HepG2 (cell line): ENCODE measurements around the gene PLEKHG2. TPM values are rescaled to one million over a fixed set of nuclear protein-coding genes. Genes with fewer than 3 reads are reported as not detected.

Experiments
- ATF7 ChIP-seq, 2 experiments: fragments of 450-650 bp in 1 of 2; sonication (generic) in 1 of 2; formaldehyde crosslinking in 1 of 2; IDR thresholded peaks; 2 replicates each; pipeline versions ENCODE4 v1.4.0 to v1.6.1; 2016 to 2020; ENCODE audit warnings: antibody characterized with exemption in 1 of 2, mild to moderate bottlenecking in 1 of 2, missing genetic modification reagents in 1 of 2
- CC2D1A ChIP-seq: sonication (generic); formaldehyde crosslinking; IDR thresholded peaks from 2 replicates; pipeline ENCODE4 v1.8.1; 2023; ENCODE audit warnings: mild to moderate bottlenecking, missing genetic modification reagents
- CCAR2 ChIP-seq: fragments of 200-400 bp; formaldehyde crosslinking; optimal IDR thresholded peaks from 2 replicates; pipeline ENCODE3; 2018; ENCODE audit warnings: low read depth, mild to moderate bottlenecking, low read length, moderate library complexity
- GATAD1 ChIP-seq: IDR thresholded peaks from 2 replicates; pipeline ENCODE4 v1.6.1; 2016; ENCODE audit warnings: missing genetic modification reagents, missing compliant biosample characterization
- IKZF1 ChIP-seq: fragments of 450-650 bp; IDR thresholded peaks from 2 replicates; pipeline ENCODE4 v1.7.1; 2016
- LBX2 ChIP-seq: sonication (generic); formaldehyde crosslinking; IDR thresholded peaks from 2 replicates; pipeline ENCODE4 v1.5.0; 2020; ENCODE audit warnings: missing genetic modification reagents, mild to moderate bottlenecking, borderline replicate concordance
- PAF1 ChIP-seq: IDR thresholded peaks from 2 replicates; pipeline ENCODE4 v1.6.1; 2016; ENCODE audit warnings: missing genetic modification reagents, missing compliant biosample characterization
- PCBP2 ChIP-seq: fragments of 200-400 bp; formaldehyde crosslinking; optimal IDR thresholded peaks from 2 replicates; pipeline ENCODE3; 2018; ENCODE audit warnings: low read length, low read depth; ENCODE audit not compliant: poor library complexity, severe bottlenecking
- SMAD9 ChIP-seq: sonication (generic); formaldehyde crosslinking; IDR thresholded peaks from 2 replicates; pipeline ENCODE4 v1.5.1; 2020; ENCODE audit warnings: mild to moderate bottlenecking, missing genetic modification reagents
- ZFP36L1 ChIP-seq: sonication (generic); formaldehyde crosslinking; IDR thresholded peaks from 2 replicates; pipeline ENCODE4 v1.8.0; 2022; ENCODE audit warnings: mild to moderate bottlenecking, missing genetic modification reagents, moderate library complexity
- ZFP90 ChIP-seq: sonication (generic); formaldehyde crosslinking; IDR thresholded peaks from 2 replicates; pipeline ENCODE4 v1.8.0; 2022; ENCODE audit warnings: missing genetic modification reagents, mild to moderate bottlenecking, inconsistent platforms, borderline replicate concordance
- ZNF3 ChIP-seq: IDR thresholded peaks from 2 replicates; pipeline ENCODE4 v1.7.0; 2017; ENCODE audit warnings: inconsistent platforms
- ZNF354B ChIP-seq: sonication (generic); formaldehyde crosslinking; IDR thresholded peaks from 2 replicates; pipeline ENCODE4 v1.8.0; 2022; ENCODE audit warnings: mild to moderate bottlenecking, missing genetic modification reagents
- ZNF567 ChIP-seq: sonication (generic); formaldehyde crosslinking; IDR thresholded peaks from 2 replicates; pipeline ENCODE4 v1.8.1; 2023; ENCODE audit warnings: mild to moderate bottlenecking, missing genetic modification reagents, borderline replicate concordance
- ZNF749 ChIP-seq: sonication (generic); formaldehyde crosslinking; IDR thresholded peaks from 2 replicates; pipeline ENCODE4 v1.8.0; 2022; ENCODE audit warnings: mild to moderate bottlenecking, missing genetic modification reagents, moderate library complexity, borderline replicate concordance
- ZNF773 ChIP-seq: sonication (generic); formaldehyde crosslinking; IDR thresholded peaks from 2 replicates; pipeline ENCODE4 v1.4.0; 2020; ENCODE audit warnings: missing genetic modification reagents, borderline replicate concordance
- ZNF781 ChIP-seq: sonication (generic); formaldehyde crosslinking; IDR thresholded peaks from 2 replicates; pipeline ENCODE4 v1.5.1; 2020; ENCODE audit warnings: borderline replicate concordance, mild to moderate bottlenecking, missing genetic modification reagents; ENCODE audit errors: not compliant biosample characterization
- polyA plus RNA-seq, 8 experiments: library from polyadenylated mRNA; depleted of rRNA in 3 of 8; stranded (reverse) in 7 of 8; unstranded in 1 of 8; fragments of >200 nt; fragmentation: Illumina TruSeq in 4 of 8; extraction: Trizol in 4 of 8; gene quantifications; 2 replicates each; pipeline versions ENCODE4 v1.2.1 to v1.2.3, GENCODE V29; 2011 to 2016; ENCODE audit warnings: low read depth in 4 of 8, missing spikeins in 1 of 8, mixed read lengths in 1 of 8; ENCODE audit not compliant: insufficient read depth in 1 of 8
- total RNA-seq, 5 experiments: library from RNA; depleted of rRNA; stranded (reverse); fragments of >200 nt; fragmentation: Illumina TruSeq; extraction: Trizol; gene quantifications; 2 replicates each; pipeline ENCODE4 v1.2.3, GENCODE V29; 2016; ENCODE audit warnings: low read depth in 1 of 5
- TF ChIP-seq, protein P1 (sequence below): sonication (generic); formaldehyde crosslinking; IDR thresholded peaks from 2 replicates; pipeline ENCODE4 v1.5.1; 2020; ENCODE audit warnings: missing genetic modification reagents, mild to moderate bottlenecking, borderline replicate concordance
- TF ChIP-seq, protein P2 (sequence below): sonication (generic); formaldehyde crosslinking; IDR thresholded peaks from 2 replicates; pipeline ENCODE4 v1.4.0; 2020; ENCODE audit warnings: low read depth, mild to moderate bottlenecking, missing genetic modification reagents
- TF ChIP-seq, protein P3 (sequence below), 2 experiments: sonication (generic) in 1 of 2; formaldehyde crosslinking in 1 of 2; IDR thresholded peaks; 2 replicates each; pipeline versions ENCODE4 v1.4.0 to v1.6.1; 2016 to 2020; ENCODE audit warnings: borderline replicate concordance in 1 of 2, low read depth in 1 of 2, mild to moderate bottlenecking in 1 of 2, missing genetic modification reagents in 1 of 2

PLEKHG2 gene
- total and polyA plus RNA-seq, 2 of the 13 experiments (the other 11 are each of a cell fraction or from before 2014, with no cell fraction given), result 3.6 to 6.8 TPM

GRCh38 chr19:39413911-39414608 lies 1.6 kb downstream of the PLEKHG2 start (continued):
- no peak for TF ChIP-seq ZFP90
- TF ChIP-seq, protein P1, sequence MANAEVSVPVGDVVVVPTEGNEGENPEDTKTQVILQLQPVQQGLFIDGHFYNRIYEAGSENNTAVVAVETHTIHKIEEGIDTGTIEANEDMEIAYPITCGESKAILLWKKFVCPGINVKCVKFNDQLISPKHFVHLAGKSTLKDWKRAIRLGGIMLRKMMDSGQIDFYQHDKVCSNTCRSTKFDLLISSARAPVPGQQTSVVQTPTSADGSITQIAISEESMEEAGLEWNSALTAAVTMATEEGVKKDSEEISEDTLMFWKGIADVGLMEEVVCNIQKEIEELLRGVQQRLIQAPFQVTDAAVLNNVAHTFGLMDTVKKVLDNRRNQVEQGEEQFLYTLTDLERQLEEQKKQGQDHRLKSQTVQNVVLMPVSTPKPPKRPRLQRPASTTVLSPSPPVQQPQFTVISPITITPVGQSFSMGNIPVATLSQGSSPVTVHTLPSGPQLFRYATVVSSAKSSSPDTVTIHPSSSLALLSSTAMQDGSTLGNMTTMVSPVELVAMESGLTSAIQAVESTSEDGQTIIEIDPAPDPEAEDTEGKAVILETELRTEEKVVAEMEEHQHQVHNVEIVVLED (CRISPR knock-in tag), result no peak
- TF ChIP-seq ATF7 (IDR thresholded peaks at IDR 0.05), result no peak
- TF ChIP-seq ATF7 (CRISPR knock-in tag; IDR thresholded peaks at IDR 0.05), result no peak
- no peak for TF ChIP-seq IKZF1
- no peak for TF ChIP-seq GATAD1 (CRISPR knock-in tag)
- no peak for TF ChIP-seq CCAR2
- TF ChIP-seq, protein P2, sequence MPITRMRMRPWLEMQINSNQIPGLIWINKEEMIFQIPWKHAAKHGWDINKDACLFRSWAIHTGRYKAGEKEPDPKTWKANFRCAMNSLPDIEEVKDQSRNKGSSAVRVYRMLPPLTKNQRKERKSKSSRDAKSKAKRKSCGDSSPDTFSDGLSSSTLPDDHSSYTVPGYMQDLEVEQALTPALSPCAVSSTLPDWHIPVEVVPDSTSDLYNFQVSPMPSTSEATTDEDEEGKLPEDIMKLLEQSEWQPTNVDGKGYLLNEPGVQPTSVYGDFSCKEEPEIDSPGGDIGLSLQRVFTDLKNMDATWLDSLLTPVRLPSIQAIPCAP (CRISPR knock-in tag), result no peak
- no peak for TF ChIP-seq LBX2
- TF ChIP-seq, protein P3, sequence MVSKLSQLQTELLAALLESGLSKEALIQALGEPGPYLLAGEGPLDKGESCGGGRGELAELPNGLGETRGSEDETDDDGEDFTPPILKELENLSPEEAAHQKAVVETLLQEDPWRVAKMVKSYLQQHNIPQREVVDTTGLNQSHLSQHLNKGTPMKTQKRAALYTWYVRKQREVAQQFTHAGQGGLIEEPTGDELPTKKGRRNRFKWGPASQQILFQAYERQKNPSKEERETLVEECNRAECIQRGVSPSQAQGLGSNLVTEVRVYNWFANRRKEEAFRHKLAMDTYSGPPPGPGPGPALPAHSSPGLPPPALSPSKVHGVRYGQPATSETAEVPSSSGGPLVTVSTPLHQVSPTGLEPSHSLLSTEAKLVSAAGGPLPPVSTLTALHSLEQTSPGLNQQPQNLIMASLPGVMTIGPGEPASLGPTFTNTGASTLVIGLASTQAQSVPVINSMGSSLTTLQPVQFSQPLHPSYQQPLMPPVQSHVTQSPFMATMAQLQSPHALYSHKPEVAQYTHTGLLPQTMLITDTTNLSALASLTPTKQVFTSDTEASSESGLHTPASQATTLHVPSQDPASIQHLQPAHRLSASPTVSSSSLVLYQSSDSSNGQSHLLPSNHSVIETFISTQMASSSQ (IDR thresholded peaks at IDR 0.05; ENCODE audit: low read depth), result no peak
- TF ChIP-seq, protein P3 (CRISPR knock-in tag; IDR thresholded peaks at IDR 0.05; ENCODE audit: borderline replicate concordance), result no peak
- no peak for TF ChIP-seq ZNF773
- TF ChIP-seq SMAD9 (CRISPR knock-in tag), result no peak
- no peak for TF ChIP-seq ZFP36L1 (CRISPR knock-in tag)
- no peak for TF ChIP-seq ZNF354B (CRISPR knock-in tag)
- no peak for TF ChIP-seq ZNF749
- TF ChIP-seq PAF1 (CRISPR knock-in tag), result no peak
- no peak for TF ChIP-seq CC2D1A
- TF ChIP-seq ZNF567 (CRISPR knock-in tag), result 0 out of 2 replicates have a peak, but pooled peaks have one; percentile 75
- no peak for TF ChIP-seq ZNF781 (CRISPR knock-in tag)
- TF ChIP-seq PCBP2, result no peak
- TF ChIP-seq ZNF3 (CRISPR knock-in tag), result no peak
